GM21576 (cell line): ENCODE measurements around the gene DNAAF3.

ENCODE experiments used
- ATAC-seq: cut with Tn5 transposase; IDR thresholded peaks from one replicate; pipeline ENCODE4 v1.9.1; 2021; ENCODE audit warnings: mild to moderate bottlenecking, moderate library complexity; ENCODE audit not compliant: unreplicated experiment

Gene DNAAF3

DNA sequence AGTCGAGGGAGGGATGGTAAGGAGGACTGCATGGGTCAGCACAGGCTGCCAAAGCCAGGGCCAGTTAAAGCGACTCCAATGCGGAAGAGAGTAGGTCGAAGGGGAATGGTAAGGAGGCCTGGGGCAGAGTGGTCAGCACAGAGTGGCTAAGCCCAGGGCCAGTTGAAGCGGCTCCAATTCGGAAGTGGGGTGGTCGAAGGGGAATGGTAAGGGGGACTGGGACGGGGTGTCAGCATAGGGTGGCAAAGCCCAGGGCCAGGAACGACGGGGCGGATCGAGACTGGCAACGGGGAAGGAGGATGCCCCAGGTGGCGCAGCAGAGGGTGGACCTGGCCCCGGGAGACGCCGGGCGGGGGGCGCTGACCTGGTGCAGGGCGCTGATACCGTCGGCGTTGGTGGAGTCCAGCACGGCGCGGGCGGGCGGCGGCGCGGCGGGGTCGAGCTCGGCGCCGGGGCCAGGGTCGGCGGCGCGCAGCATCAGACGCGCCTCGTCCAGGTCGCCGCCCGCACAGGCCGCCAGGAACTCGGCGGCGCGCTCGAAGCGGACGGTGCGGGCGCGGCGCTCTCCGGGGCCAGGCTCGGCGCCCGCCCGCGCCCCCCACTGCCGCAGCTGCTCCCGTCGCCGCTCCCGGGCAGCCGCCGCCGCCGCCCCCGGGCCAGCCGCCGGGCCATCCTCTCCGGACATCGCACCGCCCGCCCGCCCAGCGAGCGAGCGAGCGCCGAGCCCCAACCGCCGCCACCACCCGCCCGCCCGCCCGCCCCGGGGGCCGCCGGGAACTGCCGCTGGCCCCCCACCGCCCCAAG is 49.4 kb downstream of the DNAAF3 start, which contains the start of gene PPP1R12C:
Gene PPP1R12C, minus strand, starts transcription at position 779 of the 804 bp plus-strand sequence. Its CDS starts 94 bp downstream, at position 685.
- ATAC-seq, result peak; percentile 6

DNA sequence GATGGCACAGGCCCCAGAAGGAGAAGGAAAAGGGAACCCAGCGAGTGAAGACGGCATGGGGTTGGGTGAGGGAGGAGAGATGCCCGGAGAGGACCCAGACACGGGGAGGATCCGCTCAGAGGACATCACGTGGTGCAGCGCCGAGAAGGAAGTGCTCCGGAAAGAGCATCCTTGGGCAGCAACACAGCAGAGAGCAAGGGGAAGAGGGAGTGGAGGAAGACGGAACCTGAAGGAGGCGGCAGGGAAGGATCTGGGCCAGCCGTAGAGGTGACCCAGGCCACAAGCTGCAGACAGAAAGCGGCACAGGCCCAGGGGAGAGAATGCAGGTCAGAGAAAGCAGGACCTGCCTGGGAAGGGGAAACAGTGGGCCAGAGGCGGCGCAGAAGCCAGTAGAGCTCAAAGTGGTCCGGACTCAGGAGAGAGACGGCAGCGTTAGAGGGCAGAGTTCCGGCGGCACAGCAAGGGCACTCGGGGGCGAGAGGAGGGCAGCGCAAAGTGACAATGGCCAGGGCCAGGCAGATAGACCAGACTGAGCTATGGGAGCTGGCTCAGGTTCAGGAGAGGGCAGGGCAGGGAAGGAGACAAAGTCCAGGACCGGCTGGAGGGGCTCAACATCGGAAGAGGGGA is 50.1 kb downstream of the DNAAF3 start:
- ATAC-seq, result no peak

GRCh38 chr19:55115446-55116065 is 50.9 kb downstream of the DNAAF3 start:
- no peak for ATAC-seq

- ATAC-seq, result no peak
Observed at GRCh38 chr19:55114566-55115145, 51.8 kb downstream of the DNAAF3 start.

- ATAC-seq, result no peak
Observed at GRCh38 chr19:55113570-55114039, 52.8 kb downstream of the DNAAF3 start.

DNA sequence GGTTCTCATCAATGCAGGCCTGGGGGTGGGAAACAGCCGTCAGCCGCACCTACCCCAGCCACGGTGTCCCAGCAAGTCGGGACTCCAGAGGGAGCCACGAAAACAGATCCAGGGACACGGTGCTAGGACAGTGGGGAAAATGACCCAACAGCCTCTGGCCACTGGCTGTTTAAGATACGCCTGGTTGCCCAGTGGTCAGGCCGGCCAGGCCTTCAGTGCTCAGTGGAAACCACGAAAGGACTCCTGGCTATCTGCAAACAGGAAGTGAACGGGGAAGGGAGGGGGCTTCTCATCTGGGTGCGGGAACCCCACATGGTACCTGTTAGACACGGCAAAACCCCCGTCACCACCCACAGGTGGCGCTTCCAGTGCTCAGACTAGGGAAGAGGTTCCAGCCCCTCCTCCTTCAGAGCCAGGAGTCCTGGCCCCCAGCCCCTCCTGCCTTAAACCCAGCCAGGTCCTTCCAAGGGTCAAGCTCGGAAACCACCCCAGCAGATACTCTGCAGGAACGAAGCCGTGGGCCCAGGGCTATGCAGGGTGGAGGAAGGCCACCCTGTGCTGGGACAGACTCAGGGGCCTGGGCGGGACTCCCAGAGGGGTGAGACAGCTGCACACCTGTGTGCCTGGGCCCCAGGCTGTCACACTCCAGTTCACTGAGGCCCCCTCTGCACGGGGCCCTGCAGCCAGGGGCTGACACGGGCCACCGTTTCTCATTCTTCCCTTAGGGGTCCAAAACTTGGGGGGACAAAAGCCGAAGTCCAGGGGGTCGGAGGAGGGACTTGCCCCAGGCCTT is 53.4 kb downstream of the DNAAF3 start:
- no peak for ATAC-seq

- no peak for ATAC-seq
Observed at GRCh38 chr19:55112246-55112776, 54.1 kb downstream of the DNAAF3 start.

DNA sequence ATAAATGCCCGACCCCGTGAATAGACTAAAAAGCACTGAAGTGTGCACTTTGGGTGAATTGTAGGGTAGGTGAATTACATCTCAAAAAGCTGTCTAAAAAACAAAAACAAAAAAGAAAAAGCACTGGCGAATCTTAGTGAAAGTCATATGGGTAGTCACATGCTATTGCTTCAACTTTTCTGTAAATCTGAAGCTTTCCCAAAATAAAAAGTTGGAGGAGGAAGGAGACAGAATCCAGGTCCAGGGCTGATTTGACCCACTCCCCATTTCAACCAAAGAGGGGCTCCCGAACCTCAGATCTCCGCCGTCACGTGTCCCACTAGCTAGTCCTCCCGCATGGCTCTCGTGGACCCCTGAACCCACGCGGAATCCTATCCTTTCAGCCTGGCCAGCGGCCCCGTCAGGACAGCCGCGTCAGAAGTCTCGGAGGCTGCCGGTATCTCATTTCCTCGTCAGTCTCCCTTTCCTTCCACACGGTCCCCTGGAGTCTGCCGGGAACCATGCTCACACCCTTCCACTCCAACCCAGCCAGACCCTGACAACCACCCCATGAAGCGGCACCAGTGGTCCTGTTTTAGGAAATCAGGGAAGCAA is 55.1 kb downstream of the DNAAF3 start:
- ATAC-seq, result no peak

DNA sequence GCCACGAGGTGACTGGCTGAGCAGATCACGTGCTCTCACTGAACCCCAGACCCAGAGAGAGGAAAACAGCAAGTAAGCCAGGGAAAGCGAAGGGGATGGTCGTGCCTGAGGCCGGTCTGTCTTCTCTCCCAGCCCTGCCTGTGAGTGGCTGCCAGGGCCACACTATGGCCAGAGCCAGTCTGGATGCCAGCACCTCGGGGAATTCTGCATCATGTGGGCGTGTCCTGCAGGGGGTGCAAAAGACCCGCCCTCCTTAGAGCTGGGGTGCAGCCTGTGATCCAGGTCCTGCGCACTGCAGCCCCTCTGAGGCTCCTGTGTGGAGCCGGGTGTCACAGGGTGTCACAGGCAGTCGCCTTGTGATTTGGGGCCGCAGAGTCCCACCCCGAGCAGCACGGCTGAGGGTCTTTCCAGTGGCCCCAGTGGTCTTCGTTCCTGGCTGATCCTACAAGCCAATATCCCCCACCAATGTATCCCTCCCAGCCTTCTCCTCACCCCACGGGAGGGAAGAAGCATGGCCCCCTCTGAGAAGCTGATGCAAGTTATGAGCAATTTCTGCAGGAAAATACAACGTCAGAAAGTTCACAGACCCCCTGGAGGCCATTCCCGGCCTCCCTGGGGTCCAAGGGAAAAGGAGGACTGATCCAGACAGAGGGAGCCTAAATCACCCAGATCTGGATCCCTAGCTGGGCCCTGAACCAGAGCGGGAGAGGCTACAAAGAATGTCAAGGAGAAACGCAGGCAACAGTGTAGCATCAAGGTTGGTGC is 56.7 kb downstream of the DNAAF3 start:
- no peak for ATAC-seq
